SK-MEL-5 (cell line): Measurements from ENCODE around the gene CEP57L1. TPM values are rescaled to one million over a fixed set of nuclear protein-coding genes. Genes with fewer than 3 reads are reported as not detected.
"Not testable (repeated sequence)": the region's sequence is repeated elsewhere in the genome, so short reads cannot be mapped to it uniquely, and the experiment has no call there.

Experiments
- DNase-seq: peaks from one replicate; pipeline ENCODE4 v3.0.0-alpha.2; 2016; ENCODE audit warnings: low read depth, low spot score
- in situ Hi-C: cut with HindIII; loops from 2 replicates; pipeline ENCODE4 v1.10.0; 2016; ENCODE audit warnings: low sequenced_read_pairs, high pct_unique_total_duplicates, low pct_unique_long_range_greater_than_20kb
- small RNA-seq, 2 experiments: library from RNA; depleted of rRNA; stranded (forward); fragments of <200 nt; gene quantifications; one replicate each; pipeline ENCODE3, GENCODE V24; 2014
- total RNA-seq: library from RNA; depleted of rRNA; stranded (reverse); fragments of >200 nt; shearing (Covaris generic); gene quantifications from 2 replicates; pipeline ENCODE4 v1.2.3, GENCODE V29; 2014; rRNA removed

CEP57L1 gene
- total RNA-seq, 1 experiment from 2014 or later: 15.2 TPM

- in situ Hi-C loops: no loop called here
- DNase-seq: no peak
Observed at GRCh38 chr6:109186012-109186411, 90.7 kb downstream of the CEP57L1 start.

DNA sequence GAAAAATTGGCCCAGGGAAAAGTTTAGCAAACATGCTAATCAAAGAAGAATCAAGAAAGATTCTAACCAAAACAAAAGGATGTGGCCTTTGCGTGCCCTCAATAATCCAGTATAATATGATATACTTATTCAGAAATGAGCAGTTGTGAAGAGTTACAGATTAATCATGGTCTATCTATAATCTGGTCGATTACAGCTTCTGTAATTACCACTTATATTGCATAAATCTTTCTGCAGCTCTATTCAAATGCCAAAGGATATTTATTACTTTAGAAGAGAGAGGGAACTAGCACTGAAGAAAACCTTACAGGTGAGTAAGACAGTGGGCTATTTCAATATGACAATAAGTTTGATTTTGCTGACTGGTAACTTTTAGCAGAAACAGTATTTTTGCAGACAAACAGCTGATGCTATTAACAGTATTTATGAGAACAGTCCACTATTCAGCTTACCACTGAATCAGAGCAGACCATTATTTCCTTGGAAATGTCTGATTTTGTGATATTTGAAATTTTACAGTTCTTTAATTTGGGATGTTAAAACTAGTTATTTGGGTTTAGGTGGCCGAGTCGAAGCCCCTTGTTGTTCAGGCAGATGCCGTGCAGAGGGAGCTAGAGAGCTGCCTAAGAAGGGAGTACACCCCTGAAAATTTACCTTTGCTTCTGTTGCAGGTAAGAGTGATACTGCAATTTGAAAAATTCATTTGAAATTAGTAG is 92.2 kb downstream of the CEP57L1 start:
- in situ Hi-C loops: no loop called here
- peak; percentile 60 for DNase-seq

- in situ Hi-C loops: no loop called here
- DNase-seq: no peak
Observed at GRCh38 chr6:109188115-109188411, 92.8 kb downstream of the CEP57L1 start.

GRCh38 chr6:109191368-109191767 is 96.1 kb downstream of the CEP57L1 start:
- in situ Hi-C loops, DNase-seq: not testable (repeated sequence)

DNA sequence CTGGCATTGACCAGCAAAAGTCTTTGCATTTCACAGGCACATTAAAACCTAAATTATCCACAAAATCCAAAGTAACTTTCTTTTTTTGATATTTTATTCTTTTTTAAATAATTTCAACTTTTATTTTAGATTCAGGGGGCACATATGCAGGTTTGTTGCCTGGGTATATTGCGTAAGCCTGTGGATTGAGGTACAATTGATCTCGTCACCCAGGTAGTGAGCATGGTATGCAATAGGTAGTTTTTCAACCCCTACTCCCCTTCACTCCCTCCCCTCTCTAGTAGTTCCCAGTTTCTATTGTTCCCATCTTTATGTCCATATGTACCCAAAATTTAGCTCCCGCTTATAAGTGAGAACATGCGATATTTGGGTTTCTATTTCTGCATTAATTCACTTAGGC is 97.6 kb downstream of the CEP57L1 start:
- no peak for DNase-seq
- in situ Hi-C loops: no loop called here

GRCh38 chr6:109194880-109195279 is 99.6 kb downstream of the CEP57L1 start:
- no peak for DNase-seq
- in situ Hi-C loops: no loop called here

DNA sequence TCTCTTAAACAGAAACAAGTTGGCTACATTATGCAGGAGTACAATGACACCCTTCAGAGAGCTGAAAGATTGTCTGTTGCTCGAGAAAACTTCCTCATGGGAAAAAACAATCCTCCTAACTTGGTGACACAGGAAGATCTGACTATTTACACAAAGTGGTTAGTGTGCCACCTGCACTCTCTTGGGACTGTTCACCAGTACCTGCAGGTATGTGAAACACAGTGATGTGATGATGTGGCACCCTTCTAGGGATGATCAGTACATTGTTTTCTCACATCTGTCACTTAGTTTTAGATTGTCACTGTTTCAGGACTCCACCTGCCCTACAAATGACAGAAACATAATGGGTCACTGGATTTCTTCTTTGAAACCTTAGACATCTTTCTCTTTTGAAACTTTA is 101.8 kb downstream of the CEP57L1 start:
- in situ Hi-C loops: no loop called here
- DNase-seq: no peak

GRCh38 chr6:109202409-109203264 is 107.3 kb downstream of the CEP57L1 start:
- DNase-seq: no peak

GRCh38 chr6:109204511-109204910 is 109.2 kb downstream of the CEP57L1 start:
- in situ Hi-C loops: no loop called here

More at GRCh38 chr6:109202409-109203264, 107.3 kb downstream of the CEP57L1 start:
- in situ Hi-C loops: no loop called here

DNA sequence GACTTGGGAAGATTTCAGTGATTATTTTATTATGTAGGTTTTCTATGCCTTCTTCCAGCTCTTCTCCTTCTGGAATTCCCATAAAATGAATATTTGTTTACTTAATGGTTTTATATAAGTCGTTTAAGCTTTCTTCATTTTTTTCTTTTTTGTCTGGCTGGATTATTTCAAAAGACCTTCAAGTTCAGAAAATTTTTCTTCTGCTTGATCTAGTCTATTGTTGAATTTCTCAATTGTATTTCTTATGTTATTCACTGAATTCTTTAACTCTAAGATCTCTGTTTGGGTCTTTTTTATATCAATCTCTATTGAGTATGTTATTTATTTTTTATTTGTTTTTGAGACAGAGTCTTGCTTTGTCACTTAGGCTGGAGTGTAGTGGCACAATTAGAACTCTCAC is 117.4 kb downstream of the CEP57L1 start:
- no peak for DNase-seq
- in situ Hi-C loops: no loop called here

More at GRCh38 chr6:109204511-109204910, 109.2 kb downstream of the CEP57L1 start:
- DNase-seq: peak; percentile 9

Small RNA genes within 50 kb of the gene (small RNA-seq; reads per million reads assigned to genes)
- gene RNU6-653P: 0 reads per million in 2 experiments

Other genes starting within 250 kb of the CEP57L1 start
- gene ARMC2, start 247.1 kb upstream of the CEP57L1 start, total RNA-seq: 2.6 and 3.4 TPM in 2 replicates
- gene SESN1, start 661 bp upstream of the CEP57L1 start, total RNA-seq: 24.7 and 27.9 TPM in 2 replicates